Endothelial cell of umbilical vein (primary cell): ENCODE results near the gene NRROS. TPM values are rescaled to one million over a fixed set of nuclear protein-coding genes. Genes with fewer than 3 reads are reported as not detected.

ENCODE experiments used
- BruUV-seq: library from RNA; stranded (reverse); fragments of 400-500 nt; replicated peaks from 2 replicates; lab custom pipeline; 2021; lab: Mats Ljungman, UMichigan
- CTCF ChIA-PET: fragments of 300-600, 350-600 bp; sonication (Branson Sonifier 250); formaldehyde crosslinking; loops from one replicate; lab custom pipeline; 2021; ENCODE audit warnings: antibody characterized with exemption, inconsistent platforms; lab: Charles Lee
- POLR2A ChIA-PET: fragments of 300-600, 350-600 bp; sonication (Branson Sonifier 250); formaldehyde crosslinking; loops from one replicate; lab custom pipeline; 2021; ENCODE audit warnings: antibody characterized with exemption, inconsistent platforms; lab: Charles Lee
- DNase-seq: peaks from one replicate; pipeline ENCODE4 v3.0.0-alpha.2; 2011; ENCODE audit warnings: low read depth, low spot score
- FAIRE-seq: peaks from 2 replicates; lab custom pipeline; 2011; peaks lifted over from hg19 to GRCh38; lab: Jason Lieb, UNC
- H2AFZ ChIP-seq: 2 replicates; pipeline ENCODE4 v1.6.0; 2012; ENCODE audit warnings: low read depth, low read length, control low read depth, inconsistent platforms
- H3K27ac ChIP-seq: 2 replicates; pipeline ENCODE4 v1.5.1; 2011; ENCODE audit warnings: low read depth, mild to moderate bottlenecking, control low read depth, low read length, moderate library complexity; ENCODE audit not compliant: insufficient read depth
- H3K27me3 ChIP-seq, 2 experiments: 2 replicates each; pipeline versions ENCODE4 v1.6.0 to v1.6.1; 2011; ENCODE audit warnings: low read length in 2 of 2, mixed read lengths in 1 of 2; ENCODE audit not compliant: control insufficient read depth in 2 of 2, insufficient read depth in 2 of 2
- H3K36me3 ChIP-seq, 2 experiments: 2 replicates in 1 of 2; 3 replicates in 1 of 2; pipeline ENCODE4 v1.5.1; 2011; ENCODE audit warnings: low read length in 2 of 2, mild to moderate bottlenecking in 1 of 2, moderate library complexity in 1 of 2; ENCODE audit not compliant: control insufficient read depth in 2 of 2, insufficient read depth in 2 of 2; ENCODE audit errors: extremely low read depth in 1 of 2
- H3K4me1 ChIP-seq: 3 replicates; pipeline ENCODE4 v1.5.1; 2011; ENCODE audit warnings: mild to moderate bottlenecking, low read length; ENCODE audit not compliant: control insufficient read depth, insufficient read depth; ENCODE audit errors: extremely low read depth
- H3K4me2 ChIP-seq: 2 replicates; pipeline ENCODE4 v1.6.1; 2011; ENCODE audit warnings: low read length, control low read depth, mixed read lengths; ENCODE audit not compliant: insufficient read depth
- H3K4me3 ChIP-seq, 3 experiments: fragments of 200-600 bp in 1 of 3; sonication (generic), shearing (Covaris generic) in 1 of 3; replicated peaks in 1 of 3; 2 replicates each; pipeline ENCODE4 v1.5.1; 2011 to 2016; ENCODE audit warnings: control low read depth in 3 of 3, low read length in 3 of 3, mild to moderate bottlenecking in 2 of 3, inconsistent platforms in 1 of 3, low read depth in 1 of 3, moderate library complexity in 1 of 3; ENCODE audit not compliant: insufficient read depth in 1 of 3
- H3K79me2 ChIP-seq: 2 replicates; pipeline ENCODE4 v1.6.0; 2012; ENCODE audit warnings: low read length, inconsistent platforms; ENCODE audit not compliant: control insufficient read depth, insufficient read depth
- H3K9ac ChIP-seq: replicated peaks from 2 replicates; pipeline ENCODE3; 2011; ENCODE audit warnings: low read length, control low read depth; ENCODE audit not compliant: insufficient read depth; ENCODE audit errors: extremely low read depth
- H3K9me1 ChIP-seq: replicated peaks from 3 replicates; pipeline ENCODE4 v1.6.0; 2011; ENCODE audit warnings: mild to moderate bottlenecking, low read length; ENCODE audit not compliant: control insufficient read depth, insufficient read depth; ENCODE audit errors: extremely low read depth
- H3K9me3 ChIP-seq: replicated peaks from 2 replicates; pipeline ENCODE4 v1.5.1; 2012; ENCODE audit warnings: low read length, inconsistent platforms; ENCODE audit not compliant: control insufficient read depth, insufficient read depth
- H4K20me1 ChIP-seq: replicated peaks from 2 replicates; pipeline ENCODE3; 2011; ENCODE audit warnings: mild to moderate bottlenecking, low read length; ENCODE audit not compliant: control insufficient read depth, insufficient read depth; ENCODE audit errors: extremely low read depth
- EZH2 ChIP-seq: IDR thresholded peaks from 2 replicates; pipeline ENCODE4 v1.6.1; 2012; ENCODE audit warnings: borderline replicate concordance, low read depth, mild to moderate bottlenecking, moderate library complexity, low read length, inconsistent platforms; ENCODE audit not compliant: severe bottlenecking
- FOS ChIP-seq: IDR thresholded peaks from 2 replicates; pipeline ENCODE4 v1.6.1; 2011; ENCODE audit warnings: mild to moderate bottlenecking, low read length, moderate library complexity, borderline replicate concordance; ENCODE audit not compliant: insufficient read depth
- GATA2 ChIP-seq: IDR thresholded peaks from 2 replicates; pipeline ENCODE4 v1.7.0; 2011; ENCODE audit warnings: low read depth, mild to moderate bottlenecking, moderate library complexity, mixed read lengths, low read length; ENCODE audit not compliant: insufficient read length, insufficient read depth
- JUN ChIP-seq: IDR thresholded peaks from 2 replicates; pipeline ENCODE4 v1.6.1; 2011; ENCODE audit warnings: borderline replicate concordance, low read depth; ENCODE audit not compliant: insufficient read length, insufficient read depth
- MYC ChIP-seq: IDR thresholded peaks from one replicate; pipeline ENCODE4 v1.6.1; 2011; ENCODE audit warnings: mild to moderate bottlenecking, low read depth, low read length
- POLR2A ChIP-seq: IDR thresholded peaks from 2 replicates; pipeline ENCODE4 v1.6.1; 2012; ENCODE audit warnings: low read depth, mild to moderate bottlenecking, control low read depth, low read length
- POLR2AphosphoS5 ChIP-seq: IDR thresholded peaks from 2 replicates; pipeline ENCODE4 v1.6.1; 2012; ENCODE audit warnings: low read depth, mild to moderate bottlenecking, control low read depth, low read length, moderate library complexity; ENCODE audit not compliant: insufficient read depth
- dilution Hi-C: fragments of 300-500 bp; cut with MboI; formaldehyde crosslinking; loops from one replicate; pipeline ENCODE4 v1.15.0; 2019; ENCODE audit warnings: low sequenced_read_pairs; ENCODE audit not compliant: extremely low pct_ligation_motif_present
- intact Hi-C: fragments of 100-400 bp; cut with micrococcal nuclease; formaldehyde crosslinking; loops from one replicate; pipeline ENCODE4 v1.10.0; 2022
- polyA plus RNA-seq, 4 experiments: library from polyadenylated mRNA; depleted of rRNA in 3 of 4; stranded (reverse) in 3 of 4; unstranded in 1 of 4; fragments of >200 nt; gene quantifications; 2 replicates each; pipeline versions ENCODE4 v1.2.1 to v1.2.3, GENCODE V29; 2011 to 2012; ENCODE audit warnings: missing spikeins in 1 of 4
- total RNA-seq: library from RNA; stranded (reverse); gene quantifications from 2 replicates; pipeline ENCODE4 v1.2.3, GENCODE V29; 2021
- TF ChIP-seq, protein P1 (sequence below): IDR thresholded peaks from 2 replicates; pipeline ENCODE4 v1.6.1; 2011; ENCODE audit not compliant: insufficient read depth, insufficient read length
- TF ChIP-seq, protein P2 (sequence below), 2 donors: IDR thresholded peaks; 1 replicate in 1 of 2; 2 replicates in 1 of 2; pipeline ENCODE4 v1.5.1; 2011; ENCODE audit warnings: low read length in 2 of 2, mild to moderate bottlenecking in 2 of 2, moderate library complexity in 2 of 2, control low read depth in 1 of 2, inconsistent platforms in 1 of 2, low read depth in 1 of 2; ENCODE audit not compliant: insufficient read depth in 1 of 2; ENCODE audit errors: extremely low read depth in 1 of 2

The NRROS gene
- total and polyA plus RNA-seq, 2 donors (not counting 3 experiments of a cell fraction or from before 2014, with no cell fraction given) = 8.1 to 15.6 TPM

DNA sequence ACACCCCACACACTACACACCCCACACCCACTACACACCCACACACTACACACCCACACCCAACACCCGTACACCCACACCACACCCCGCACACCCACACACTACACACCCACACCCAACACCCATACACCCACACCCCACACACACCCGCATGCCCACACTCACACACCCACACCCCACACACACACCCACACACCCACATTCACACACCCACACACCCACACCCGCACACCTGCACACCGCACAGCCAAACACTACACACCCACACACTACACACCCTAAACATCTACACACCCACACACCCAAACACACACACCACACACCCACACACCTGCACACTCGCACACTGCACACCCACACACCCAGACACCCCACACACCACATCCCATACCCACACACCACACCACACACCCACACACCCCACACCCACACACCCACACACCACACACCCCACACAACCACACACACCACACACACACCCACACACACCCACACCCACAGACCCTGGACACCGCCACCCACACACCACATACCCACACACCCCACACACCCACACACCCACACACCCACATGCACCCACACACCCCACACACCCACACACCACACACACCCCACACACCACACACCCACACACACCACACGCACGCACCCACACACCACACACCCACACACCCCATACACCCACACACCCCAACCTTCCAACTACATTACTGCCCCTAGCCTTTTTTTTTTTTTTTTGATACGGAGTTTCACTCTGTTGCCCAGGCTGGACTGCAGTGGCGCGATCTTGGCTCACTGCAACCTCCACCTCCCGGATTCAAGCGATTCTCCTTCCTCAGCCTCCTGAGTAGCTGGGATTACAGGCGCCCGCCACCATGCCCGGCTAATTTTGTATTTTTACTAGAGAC, 55.7 kb downstream of the NRROS start:
- ChIA-PET POLR2A (no interaction called here), CTCF (no interaction called here)
- DNase-seq (no peak), FAIRE-seq (no peak)
- no peaks in the 10 kb centered on the region for H3K36me3 ChIP-seq
- no peak overlapping the region for H3K4me2 ChIP-seq
- TF ChIP-seq FOS (no peak), POLR2AphosphoS5 (no peak), POLR2A (no peak), GATA2 (no peak), EZH2 (no peak), MYC (no peak), JUN (no peak)
- TF ChIP-seq, protein P1, sequence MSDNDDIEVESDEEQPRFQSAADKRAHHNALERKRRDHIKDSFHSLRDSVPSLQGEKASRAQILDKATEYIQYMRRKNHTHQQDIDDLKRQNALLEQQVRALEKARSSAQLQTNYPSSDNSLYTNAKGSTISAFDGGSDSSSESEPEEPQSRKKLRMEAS = no peak
- TF ChIP-seq, protein P2, sequence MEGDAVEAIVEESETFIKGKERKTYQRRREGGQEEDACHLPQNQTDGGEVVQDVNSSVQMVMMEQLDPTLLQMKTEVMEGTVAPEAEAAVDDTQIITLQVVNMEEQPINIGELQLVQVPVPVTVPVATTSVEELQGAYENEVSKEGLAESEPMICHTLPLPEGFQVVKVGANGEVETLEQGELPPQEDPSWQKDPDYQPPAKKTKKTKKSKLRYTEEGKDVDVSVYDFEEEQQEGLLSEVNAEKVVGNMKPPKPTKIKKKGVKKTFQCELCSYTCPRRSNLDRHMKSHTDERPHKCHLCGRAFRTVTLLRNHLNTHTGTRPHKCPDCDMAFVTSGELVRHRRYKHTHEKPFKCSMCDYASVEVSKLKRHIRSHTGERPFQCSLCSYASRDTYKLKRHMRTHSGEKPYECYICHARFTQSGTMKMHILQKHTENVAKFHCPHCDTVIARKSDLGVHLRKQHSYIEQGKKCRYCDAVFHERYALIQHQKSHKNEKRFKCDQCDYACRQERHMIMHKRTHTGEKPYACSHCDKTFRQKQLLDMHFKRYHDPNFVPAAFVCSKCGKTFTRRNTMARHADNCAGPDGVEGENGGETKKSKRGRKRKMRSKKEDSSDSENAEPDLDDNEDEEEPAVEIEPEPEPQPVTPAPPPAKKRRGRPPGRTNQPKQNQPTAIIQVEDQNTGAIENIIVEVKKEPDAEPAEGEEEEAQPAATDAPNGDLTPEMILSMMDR (IDR thresholded peaks at IDR 0.05; ENCODE audit: extremely low read depth in 1 of 2, insufficient read depth in 1 of 2, low read depth in 1 of 2, low read length in 2 of 2) = no peak
- no peak overlapping the region for H3K9ac ChIP-seq
- intact Hi-C loops = no loop called here
- H4K20me1 ChIP-seq = no peaks in the 10 kb centered on the region
- H2AFZ ChIP-seq = no peak overlapping the region
- H3K9me1 ChIP-seq = no peaks in the 10 kb centered on the region
- H3K4me3 ChIP-seq = no peak overlapping the region
- dilution Hi-C loops = no loop called here
- H3K9me3 ChIP-seq = no peaks in the 10 kb centered on the region
- BruUV-seq = no TSS peak
- no peaks in the 10 kb centered on the region for H3K4me1 ChIP-seq
- H3K79me2 ChIP-seq = no peaks in the 10 kb centered on the region
- H3K27me3 ChIP-seq = peaks cover 0 to 2% of the 10 kb centered on the region in 2 experiments
- H3K27ac ChIP-seq = no peak overlapping the region
